Stimulated activated CD8-positive, alpha-beta memory T cell treated with anti-CD3 and anti-CD28 coated beads, Interleukin-2, amount 100 ng/mL, for 1 hour (primary cell): ENCODE results near the gene BABAM2.
"Not testable (repeated sequence)": the region's sequence is repeated elsewhere in the genome, so short reads cannot be mapped to it uniquely, and the experiment has no call there.

ENCODE experiments used
- DNase-seq, 2 donors: peaks; one replicate each; pipeline ENCODE4 v3.0.0-alpha.2; 2020; ENCODE audit warnings: low read depth in 2 of 2

Gene BABAM2

DNA sequence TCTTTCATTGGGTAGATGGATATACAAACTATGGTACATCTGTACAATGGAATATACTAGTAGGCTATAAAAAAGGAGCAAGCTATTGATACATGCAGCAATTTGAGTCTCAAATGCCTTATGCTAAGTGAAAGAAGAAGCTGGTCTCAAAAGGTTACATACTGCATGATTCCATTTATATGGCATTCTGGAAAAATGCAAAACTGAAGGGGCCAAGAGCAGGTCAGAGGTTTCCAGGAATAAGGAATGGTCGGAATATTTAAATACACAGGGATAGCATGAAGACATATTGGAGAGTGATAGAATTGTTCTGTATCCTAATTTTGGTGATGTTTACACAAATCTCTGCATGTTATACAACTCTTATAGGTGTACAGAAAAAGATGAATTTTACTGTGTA, 85.8 kb downstream of the BABAM2 start:
- DNase-seq: no peak

- DNase-seq: no peak
Measured at GRCh38 chr2:27977731-27978312, 87.3 kb downstream of the BABAM2 start.

GRCh38 chr2:27978761-27979160, 88.2 kb downstream of the BABAM2 start:
- DNase-seq: not testable (repeated sequence)

DNA sequence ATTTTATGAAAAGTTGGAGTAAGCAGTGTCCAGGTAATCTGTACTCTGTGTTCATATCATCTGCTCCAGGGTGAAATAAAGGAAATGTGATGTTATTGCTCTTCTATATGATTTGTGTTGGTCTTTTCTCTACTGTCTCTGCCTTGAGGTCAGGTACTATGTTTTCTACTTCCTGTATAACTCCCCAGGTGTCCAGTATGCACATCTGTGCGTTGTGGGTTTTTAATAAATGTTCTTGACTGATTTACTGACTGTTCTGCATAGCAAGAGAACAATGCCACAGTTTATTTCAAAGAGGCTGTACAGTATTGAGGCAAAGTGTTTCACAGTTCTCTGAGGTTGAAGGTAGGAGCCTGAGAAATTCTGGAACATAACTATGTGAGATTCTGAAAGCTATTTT, 89.7 kb downstream of the BABAM2 start:
- no peak for DNase-seq

DNA sequence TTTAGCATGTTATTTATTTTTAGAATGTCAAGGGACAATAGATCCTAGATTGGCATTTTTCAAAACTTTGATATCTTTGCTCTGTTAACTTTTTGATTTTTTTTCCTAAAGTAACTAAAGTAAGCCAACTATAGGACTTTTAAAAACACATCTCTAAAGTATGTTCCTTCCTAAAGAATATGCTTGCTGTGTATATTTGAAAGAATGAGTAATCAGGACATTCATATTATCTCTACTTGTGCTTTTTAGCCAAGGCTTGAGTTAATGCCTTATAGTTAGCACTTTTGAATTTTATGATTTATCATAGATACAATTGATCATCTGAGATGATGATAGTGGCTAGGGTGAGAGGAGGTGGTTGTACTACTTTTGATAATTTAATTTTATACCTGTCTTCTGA, 93.6 kb downstream of the BABAM2 start:
- DNase-seq: no peak

- no peak for DNase-seq
Measured at GRCh38 chr2:27988306-27988705, 97.8 kb downstream of the BABAM2 start.

DNA sequence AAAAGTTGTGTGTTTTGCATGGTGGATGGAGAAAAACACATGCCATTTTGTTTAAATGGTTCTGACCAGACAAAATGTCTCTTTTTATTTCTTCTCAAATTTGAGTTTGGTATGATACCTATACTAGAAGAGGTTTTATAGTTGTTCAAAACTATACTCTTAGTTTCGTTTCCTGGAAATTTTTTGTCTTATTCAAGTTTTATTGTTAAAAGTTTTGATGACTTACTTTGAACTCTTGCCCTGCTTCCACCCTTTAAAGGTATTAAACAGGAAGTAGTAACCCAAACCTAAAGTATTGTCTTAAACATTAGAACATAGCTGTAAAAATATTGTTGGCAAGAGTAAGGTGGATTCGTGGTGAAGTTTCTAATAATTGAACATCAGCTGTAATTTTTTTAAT, 98.2 kb downstream of the BABAM2 start:
- no peak for DNase-seq

- DNase-seq: no peak
Measured at GRCh38 chr2:27989149-27989548, 98.6 kb downstream of the BABAM2 start.

DNA sequence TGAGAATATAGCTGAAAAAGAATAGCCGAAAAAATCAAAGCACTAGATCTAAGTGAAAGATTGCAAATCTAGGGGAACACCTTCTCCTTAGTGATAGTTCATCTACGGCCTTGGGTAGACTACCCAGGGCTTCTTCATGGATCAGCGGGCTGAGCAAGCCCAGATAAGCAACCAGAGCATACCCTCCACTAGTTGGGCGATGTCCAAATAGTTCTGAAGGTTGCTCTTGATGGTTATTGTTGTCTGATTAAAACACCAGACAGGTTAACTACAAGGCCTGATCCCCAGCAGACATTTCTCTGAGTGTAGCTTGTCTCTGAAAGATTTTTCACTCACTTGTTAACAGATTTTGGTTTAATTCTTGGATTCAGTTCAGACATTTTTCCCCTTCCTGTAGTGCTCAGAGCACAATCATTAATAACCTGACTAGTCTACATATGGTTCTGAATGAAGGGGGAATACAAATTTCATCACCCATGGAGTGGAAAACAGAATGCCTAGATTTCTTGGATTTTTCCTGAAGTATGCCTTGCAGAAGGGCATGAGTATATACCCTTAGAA, 99.6 kb downstream of the BABAM2 start:
- DNase-seq: no peak

DNA sequence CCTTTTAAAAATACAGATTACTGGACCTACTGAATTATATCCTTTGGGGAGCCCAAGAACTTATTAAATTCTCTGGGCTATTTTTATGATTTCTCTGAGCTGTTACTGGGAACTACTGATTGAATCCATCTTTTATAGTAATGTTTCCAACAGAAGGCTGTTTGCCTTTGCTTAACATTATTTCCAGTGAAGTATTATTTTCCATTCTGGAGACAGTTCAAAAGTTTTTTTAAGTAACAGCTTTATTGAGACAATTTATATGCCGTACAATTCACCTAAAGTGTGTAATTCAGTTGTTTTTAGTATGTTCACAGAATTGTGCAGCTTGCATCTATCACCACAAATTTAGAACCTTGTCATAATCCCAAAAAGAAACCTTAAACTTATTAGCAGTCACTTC, 100.6 kb downstream of the BABAM2 start:
- DNase-seq: no peak

GRCh38 chr2:27992787-27993401, 102.4 kb downstream of the BABAM2 start:
- no peak for DNase-seq

GRCh38 chr2:27993402-27993787, 102.9 kb downstream of the BABAM2 start:
- DNase-seq: no peak

DNA sequence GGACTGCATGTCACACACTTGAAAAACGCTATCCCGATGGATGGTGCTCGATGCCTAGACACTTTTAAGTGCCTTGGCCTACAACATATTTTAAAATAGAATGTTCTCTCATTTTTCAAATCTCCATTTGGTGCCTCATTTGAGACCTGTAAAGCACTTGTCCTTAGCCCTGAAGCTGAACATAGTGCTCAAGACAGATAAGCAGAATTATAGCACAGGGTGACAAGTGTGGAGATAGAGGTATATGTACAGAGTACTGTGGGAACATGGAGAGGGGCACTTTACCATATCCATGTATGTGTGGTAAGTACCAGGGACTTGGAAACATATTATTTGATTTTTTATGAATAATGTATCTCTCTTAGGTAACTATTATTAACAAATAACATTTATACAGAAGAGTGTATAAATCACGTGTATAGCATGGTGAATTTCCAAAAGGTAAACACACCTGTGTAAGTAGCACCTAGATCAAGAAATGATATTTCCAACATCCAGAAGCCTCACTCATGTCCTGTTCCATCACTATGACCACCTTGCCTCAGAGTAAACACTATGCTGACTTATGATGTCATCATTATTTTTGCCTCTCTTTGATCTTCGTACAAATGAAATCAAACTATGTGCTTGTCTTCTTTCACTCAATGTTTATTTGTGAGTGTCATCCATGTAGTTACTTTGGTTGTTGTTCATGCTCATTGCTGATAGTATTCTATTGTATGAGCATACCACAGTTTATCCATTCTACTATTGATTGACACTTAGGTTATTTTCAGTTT, 103.6 kb downstream of the BABAM2 start:
- no peak for DNase-seq

- no peak for DNase-seq
Measured at GRCh38 chr2:27996156-27996922, 105.8 kb downstream of the BABAM2 start.

- DNase-seq: no peak
Measured at GRCh38 chr2:28000287-28000686, 109.8 kb downstream of the BABAM2 start.

DNA sequence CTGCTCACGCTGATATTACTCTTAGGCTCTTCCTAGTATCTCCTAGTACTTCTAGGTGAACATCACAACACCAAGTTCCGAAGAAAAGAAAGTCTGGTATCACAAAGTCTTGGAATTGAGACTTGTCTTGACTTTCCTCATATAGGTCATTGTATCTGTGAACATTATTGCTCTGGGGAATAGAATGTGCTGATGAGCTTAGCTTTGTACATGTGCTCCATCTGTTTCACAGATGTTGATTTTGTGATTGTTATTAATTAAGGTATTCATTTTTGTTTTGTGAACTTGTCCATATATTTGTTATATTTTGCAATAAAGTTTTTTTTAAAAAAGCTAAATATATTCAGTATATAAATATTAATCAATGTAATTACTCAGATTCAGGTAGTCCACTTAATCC, 111.7 kb downstream of the BABAM2 start:
- no peak for DNase-seq

DNA sequence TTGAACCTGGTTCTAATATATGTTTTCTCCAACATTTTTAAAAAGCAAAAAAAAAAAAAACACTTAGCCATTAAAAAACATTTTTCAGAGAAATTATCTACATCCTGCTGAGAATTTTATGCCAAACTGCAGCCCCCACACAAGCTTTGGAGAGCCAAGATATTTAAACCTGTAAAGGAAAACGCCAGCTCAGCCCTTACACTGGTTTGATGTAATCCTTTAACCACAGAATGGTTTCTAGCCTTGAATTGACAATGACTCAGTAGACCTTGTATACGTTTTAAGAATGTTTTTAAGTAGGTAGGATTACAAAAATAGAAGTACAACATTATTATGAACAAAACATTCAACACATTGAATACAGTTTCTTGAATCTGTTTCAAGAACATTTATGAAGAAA, 113.6 kb downstream of the BABAM2 start:
- DNase-seq: no peak

DNA sequence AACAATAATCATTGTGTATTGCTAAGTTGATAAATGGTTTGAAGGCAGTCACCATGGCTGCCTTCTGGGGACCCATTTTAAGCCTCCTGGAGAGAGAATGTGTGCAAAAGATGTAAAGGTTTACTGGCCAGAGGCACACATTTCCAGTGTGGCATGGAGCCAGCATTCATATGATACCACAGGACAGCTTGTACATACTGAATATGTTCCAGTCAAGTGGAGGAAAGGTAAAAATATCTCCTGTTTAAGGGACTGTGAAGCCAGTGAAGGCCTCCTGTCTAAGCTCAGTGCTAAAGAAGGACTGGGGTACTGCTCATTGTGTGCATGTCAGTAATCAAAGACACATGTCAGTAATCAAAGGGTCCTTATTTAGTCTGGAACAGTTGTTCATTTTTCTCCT, 119.2 kb downstream of the BABAM2 start:
- no peak for DNase-seq

DNA sequence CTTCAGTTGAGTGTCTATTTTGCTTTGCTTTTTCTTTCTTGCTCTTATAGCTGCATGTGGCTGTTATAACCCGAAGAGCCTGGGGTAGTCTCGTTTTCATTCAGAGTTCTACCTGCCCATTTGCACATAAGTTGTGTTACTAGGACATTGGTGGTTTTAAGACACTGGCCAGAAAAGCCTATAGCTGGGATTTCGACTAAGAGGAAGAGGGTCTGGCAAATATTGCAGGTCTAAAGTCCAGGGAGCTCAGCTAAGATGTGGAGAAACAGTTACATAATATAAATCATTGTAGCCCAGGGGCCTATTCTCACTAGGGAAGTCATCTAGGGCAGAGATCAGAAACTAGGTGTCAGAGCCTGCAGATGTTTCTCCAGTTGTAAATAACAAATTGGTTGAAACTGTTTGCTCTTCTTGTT, 120.8 kb downstream of the BABAM2 start:
- DNase-seq: no peak

DNA sequence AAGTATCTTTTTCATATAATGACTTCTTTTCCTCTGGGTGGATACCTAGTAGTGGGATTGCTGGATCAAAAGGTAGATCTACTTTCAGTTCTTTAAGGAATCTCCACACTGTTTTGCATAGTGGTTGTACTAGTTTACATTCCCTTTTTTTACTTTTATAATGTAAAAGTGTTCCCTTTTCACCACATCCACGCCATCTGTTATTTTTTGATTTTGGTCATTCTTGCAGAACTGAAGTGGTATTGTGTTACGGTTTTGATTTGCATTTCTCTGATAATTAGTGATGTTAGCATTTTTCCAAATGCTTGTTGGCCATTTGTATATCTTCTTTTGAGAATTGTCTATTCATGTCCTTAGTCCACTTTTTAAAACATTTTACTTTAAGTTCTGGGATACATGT, 127.9 kb downstream of the BABAM2 start:
- DNase-seq: not testable (repeated sequence)

DNA sequence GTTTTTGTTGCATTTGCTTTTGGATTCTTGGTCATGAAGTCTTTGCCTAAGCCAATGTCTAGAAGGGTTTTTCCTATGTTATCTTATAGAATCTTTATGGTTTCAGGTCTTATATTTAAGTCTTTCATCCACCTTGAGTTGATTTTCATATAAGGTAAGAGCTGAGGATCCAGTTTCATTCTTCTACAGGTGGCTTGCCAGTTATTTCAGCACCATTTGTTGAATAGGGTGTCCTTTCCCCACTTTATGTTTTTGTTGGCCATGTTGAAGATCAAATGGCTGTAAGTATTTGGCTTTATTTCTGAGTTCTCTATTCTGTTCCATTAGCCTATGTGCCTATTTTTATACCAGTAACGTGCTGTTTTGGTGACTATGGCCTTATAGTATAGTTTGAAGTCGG, 129.0 kb downstream of the BABAM2 start:
- not testable (repeated sequence) for DNase-seq

DNA sequence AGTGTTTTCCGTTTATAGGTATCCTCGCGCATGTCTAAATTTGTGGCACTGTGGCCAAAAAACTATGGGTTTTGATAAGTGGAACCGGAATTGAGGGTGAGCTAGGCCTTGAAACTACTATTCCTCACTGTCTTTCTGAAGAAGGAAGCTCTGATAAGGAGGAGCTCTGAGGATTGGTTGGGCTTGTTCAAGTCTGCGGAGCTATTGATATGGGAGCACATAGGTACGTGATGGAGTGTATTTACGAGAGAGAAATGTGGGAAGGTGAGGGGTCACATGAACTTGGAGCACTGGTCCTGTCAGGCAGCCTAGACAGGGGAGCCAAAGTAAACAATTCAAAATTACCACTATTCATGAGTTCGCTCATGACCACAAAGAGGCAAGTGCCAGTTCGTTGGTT, 131.4 kb downstream of the BABAM2 start:
- no peak for DNase-seq
